GM21447 (cell line): Measurements from ENCODE around the gene PRSS35.
"Not testable (repeated sequence)": the region's sequence is repeated elsewhere in the genome, so short reads cannot be mapped to it uniquely, and the experiment has no call there.

ENCODE experiments used
- ATAC-seq: cut with Tn5 transposase; IDR thresholded peaks from one replicate; pipeline ENCODE4 v1.9.1; 2021; ENCODE audit not compliant: unreplicated experiment

Gene PRSS35, protein sequence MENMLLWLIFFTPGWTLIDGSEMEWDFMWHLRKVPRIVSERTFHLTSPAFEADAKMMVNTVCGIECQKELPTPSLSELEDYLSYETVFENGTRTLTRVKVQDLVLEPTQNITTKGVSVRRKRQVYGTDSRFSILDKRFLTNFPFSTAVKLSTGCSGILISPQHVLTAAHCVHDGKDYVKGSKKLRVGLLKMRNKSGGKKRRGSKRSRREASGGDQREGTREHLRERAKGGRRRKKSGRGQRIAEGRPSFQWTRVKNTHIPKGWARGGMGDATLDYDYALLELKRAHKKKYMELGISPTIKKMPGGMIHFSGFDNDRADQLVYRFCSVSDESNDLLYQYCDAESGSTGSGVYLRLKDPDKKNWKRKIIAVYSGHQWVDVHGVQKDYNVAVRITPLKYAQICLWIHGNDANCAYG

DNA sequence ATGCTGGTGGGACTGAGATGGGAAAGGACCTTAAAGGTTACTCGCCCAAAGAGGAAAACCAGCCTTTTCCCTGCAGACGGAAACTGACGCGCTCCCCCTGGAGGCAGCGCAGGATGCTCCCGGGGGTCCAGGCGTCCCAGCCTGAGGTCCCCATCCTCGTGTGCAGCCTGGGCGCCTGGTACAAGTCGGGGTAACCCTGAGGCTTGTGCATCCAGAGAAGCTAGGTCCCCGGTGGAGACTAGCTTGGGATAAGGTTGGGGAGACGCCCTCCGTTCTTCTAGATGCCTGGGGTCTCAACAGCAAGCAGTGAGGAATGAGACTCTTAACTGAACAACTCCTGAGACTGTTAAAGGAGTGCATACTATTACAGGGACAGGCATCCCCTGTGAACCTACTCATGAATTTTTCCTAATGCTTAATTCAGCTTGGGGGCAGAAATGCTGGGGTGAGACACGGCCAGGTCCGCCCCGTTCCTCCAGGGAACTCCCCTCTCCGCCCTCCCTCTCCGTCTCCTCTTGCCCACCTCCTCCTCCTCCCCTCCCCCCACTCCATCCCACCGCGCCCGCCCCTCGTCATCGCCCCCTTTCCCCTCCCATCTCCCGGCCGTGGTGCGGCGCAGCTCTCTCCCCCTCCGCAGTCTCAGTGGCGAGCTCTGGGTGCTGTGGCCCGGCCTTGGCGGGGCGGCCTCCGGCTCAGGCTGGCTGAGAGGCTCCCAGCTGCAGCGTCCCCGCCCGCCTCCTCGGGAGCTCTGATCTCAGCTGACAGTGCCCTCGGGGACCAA lies at the start of gene PRSS35:
TSS of gene PRSS35 (plus strand) at position 634 of the 781 bp plus-strand sequence. CDS start 10,908 bp downstream, outside the sequence.
- peak; percentile 51 for ATAC-seq

DNA sequence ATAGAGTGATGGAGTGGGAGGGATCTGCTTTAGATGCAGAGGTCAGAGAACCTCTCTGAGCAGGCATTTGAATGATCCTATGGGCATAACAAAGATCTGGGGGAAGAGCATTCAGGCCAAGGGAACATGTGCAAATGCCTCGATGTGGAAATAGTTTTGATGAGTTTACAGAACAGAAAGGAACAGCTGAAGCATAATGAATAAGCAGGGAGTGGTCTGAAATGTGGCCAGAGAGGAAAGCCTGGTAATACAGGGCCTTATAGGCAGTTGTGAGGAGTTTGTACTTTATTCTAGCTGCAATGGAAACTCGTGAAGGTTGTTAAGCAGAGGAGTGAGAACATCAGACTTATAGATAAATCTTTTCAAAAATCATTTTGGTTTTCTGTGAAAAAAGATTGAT lies 48.4 kb upstream of the PRSS35 start:
- no peak for ATAC-seq

DNA sequence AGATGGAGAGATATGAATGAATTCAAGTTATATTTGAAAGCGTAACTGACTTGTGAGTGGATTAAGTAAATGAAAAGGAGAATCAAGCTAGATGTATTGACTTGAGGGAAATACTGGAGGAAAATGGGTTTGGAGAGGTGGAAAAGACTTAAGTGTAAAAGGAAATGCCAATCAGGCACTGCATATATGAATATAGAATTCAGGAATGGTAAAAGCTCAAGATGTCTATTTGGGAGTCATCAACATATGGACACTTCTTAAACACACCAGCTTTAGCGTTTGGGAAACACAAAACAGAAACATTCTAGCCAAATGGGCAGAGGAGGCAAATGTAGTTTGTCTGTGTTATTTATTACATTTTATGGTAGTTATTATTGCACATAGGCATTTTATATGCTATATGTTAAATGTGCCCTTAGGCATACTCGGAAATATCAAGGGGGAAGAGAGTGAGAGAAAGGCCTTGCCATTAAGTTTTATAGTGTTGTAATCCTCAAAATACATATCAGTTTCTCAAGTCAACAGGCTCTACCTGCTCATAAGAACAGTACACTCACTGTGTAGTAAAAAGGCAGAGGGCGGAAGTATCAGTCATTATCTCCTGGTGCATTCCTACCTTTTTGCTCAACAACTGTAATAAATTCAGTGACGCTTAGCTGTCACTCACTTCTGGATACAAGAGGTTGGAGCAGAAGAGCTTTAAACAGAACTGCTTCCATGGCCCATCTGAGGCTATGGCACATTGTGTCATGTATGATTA lies 47.8 kb upstream of the PRSS35 start:
- no peak for ATAC-seq

DNA sequence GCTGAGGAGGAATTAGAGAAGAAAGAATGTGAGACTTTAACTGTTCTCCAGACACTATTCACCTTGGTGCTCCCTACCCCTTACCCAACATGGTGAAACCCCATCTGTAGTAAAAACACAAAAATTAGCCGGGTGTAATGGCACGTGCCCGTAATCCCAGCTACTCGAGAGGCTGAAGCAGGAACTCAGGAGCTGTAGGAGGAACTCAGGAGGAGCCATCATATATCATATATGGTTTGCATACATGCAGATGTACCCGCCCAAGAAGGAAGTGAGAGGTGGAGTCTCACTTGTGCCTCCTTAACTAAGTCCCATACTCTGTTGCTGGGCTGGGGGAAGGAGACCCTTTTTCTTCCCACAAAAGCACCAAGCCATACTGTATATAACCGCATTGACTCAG lies 46.0 kb upstream of the PRSS35 start:
- no peak for ATAC-seq

DNA sequence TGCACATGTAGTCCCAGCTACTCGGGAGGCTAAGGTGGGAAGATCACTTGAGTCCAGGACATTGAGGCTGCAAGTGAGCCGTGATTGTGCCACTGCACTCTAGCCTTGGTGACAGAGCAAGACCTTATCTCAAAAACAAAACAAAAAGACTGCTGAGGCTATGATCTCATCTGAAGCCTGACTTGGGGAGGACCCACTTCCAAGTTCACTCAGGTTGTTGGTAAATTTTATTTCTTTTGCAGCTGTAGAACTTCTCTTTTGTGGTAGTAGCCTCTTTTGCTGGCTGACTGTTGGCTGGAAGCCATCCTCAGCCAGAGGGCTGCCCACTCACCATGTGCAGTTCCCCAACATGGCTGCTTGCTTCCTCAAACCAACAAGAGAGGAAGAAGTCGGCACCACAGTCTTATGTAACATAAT lies 44.7 kb upstream of the PRSS35 start:
- no peak for ATAC-seq

DNA sequence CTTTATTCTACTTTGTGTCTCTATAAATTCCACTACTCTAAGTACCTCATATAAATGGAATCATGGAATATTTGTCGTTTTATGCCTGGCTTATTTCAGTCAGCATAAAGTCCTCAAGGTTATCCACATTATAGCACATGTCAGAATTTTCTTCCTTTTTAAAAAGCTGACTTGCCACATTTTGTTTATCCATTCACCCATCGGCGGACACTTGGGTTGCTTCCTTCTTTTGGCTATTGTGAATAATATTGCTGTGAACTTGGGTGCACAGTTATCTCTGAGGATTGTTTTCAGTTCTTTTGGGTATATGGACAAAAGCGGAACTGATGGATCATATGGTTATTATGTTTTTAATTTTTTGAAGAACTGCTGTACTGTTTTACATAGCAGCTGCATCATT lies 42.3 kb upstream of the PRSS35 start:
- ATAC-seq: no peak

DNA sequence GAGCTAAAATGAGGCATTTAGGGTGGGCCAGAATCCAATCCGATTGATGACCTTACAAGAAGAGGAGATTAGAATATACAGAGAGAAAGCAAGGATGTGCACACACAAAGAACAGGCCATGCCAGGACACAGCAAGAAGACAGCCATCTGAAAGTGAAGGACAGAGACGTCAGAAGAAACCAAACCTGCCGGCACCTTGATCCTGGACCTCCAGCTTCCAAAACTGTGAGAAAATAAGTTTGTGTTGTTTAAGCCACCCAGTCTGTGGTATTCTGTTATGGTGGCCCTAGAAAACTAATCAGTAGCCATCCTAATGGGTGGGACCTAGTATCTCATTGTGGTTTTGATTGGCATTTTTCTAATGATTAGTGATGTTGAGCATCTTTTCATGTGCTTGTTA lies 41.7 kb upstream of the PRSS35 start:
- ATAC-seq: no peak

DNA sequence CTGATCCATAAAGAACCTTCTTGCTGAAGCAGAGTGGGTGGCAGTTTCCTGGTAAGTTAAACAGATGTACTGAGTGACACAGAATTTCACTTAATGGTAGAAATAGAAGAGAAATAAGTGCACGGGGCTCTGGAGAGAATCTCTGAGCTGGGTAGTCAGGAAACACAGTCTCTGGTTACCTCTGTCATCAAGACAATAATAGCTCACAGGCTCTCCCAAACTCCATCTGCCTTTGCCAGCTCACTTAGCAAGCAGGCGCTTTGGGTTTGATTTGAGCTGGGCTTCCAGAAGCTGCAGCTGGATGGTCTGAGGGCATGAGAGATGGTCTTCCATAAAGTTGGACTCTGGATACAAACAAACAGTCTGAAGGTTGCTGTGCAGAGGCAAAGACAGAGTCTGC lies 39.6 kb upstream of the PRSS35 start:
- no peak for ATAC-seq

DNA sequence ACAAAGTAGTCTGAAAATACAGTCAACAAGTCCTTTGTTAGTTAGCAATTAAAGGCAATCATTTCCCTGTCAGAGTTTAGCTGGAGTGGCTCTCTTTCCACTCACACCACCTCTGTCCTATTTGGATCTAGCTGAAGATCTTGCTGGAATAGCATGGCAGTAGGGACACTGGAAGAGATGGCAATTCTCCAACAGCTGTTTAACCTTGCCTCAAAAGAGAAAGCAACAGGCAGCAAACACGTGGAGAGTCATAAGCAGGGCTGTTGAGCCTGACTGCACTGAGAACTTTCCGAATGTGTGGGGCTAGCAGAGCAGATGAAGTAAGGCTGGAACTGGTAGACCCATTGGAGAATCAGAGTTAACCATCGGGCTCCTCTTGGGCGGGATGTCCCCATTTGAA lies 38.0 kb upstream of the PRSS35 start:
- no peak for ATAC-seq

DNA sequence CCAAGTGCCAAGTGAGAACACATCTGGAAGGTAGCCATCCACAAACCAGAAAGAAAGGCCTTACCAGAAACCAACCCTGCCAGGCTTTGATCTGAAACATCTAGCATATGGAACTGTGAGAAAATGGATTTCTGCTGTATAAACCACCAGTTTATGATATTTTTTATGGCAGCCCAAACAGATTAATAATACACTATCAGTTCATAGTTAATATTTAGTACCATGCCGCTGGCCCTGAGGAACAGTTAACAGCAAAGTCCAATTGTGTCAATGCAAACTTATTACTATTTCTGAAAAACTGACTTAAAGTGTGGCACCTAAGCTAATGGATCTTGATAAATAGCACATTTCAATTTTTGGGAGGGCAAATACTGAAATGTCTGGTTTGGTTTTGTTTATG lies 35.4 kb upstream of the PRSS35 start:
- no peak for ATAC-seq

DNA sequence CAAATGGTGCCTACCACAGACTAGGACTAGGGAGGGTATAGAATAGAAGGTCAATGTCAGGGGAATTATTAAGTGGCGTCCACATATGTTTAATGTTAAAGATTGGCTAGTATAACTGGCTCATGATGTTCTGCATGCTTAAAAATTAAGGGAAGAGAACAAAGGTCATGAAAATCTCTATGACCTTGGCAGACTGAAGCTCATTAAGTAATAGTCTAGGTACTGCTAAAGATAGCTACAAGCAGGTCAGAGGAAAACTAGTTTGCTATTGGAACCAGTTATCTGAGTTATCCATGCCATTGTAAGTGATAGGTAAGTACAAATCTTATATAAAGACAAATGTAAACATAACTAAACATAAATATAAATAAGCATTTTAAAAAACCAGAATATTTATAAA lies 32.9 kb upstream of the PRSS35 start:
- ATAC-seq: no peak

DNA sequence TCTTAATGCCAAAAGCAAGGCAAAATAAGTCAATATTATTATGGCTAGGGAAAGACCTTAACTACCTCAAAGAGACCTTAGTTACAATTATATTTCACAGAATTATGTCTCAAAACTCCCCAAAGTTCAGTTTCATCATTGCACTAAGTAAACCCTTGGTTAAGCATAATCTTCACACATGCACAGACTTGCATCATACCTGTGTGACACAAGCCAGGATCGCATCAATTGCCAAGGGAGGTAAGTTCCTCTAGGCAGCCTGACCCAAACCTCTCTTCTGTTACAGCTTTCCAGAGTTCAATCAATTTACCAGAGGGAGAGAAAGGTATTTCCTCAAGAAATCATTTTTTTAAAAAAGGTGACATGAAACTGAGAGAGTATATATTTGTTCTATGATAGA lies 31.9 kb upstream of the PRSS35 start:
- no peak for ATAC-seq

DNA sequence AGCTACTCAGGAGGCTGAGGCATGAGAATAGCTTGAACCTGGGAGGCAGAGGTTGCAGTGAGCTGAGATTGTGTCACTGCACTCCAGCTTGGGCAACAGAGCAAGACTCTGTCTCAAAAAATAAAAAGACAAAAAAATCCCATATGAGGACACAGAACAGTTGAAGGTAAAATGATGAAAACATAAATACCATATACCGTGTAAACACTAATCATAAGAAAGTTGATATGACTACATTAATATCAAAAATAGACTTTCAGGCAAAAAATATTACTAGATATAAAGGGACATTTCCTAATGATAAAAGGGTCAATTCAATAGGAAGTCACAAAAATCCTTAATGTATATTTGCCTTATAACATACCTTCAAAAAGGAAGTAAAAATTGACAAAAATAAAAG lies 30.4 kb upstream of the PRSS35 start:
- ATAC-seq: not testable (repeated sequence)

DNA sequence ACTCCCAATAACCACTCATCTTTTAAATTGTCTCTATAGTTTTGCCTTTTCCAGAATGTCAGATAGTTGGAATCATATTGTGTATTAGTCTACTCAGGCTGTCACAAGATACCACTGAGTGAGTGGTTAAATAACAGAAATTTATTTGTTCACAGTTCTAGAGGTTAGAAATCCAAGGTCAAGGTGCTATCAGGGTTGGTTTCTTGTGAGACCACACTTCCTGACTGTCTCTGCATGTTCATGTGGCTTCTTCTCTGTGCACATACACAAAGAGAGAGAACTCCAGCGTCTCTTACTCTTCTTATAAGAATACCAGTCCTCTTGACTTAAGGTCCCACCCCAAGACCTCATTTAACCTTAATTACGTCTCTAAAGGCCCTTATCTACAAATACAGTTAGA lies 23.9 kb upstream of the PRSS35 start:
- ATAC-seq: no peak

DNA sequence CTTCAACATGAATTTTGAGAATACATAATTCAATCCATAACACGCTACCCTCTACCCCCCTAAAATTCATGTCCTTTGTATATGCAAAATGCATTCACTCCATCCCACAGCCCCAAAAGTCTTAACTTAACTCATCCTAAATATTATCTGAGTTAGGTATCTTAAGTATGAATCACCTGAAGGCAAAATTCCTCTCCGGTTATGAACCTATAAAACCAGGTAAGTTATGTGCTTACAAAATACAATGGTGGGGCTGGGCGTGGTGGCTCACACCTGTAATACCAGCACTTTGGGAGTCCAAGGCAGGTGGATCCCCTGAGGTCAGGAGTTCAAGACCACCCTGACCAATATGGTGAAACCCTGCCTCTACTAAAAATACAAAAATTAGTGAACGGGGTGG lies 23.5 kb upstream of the PRSS35 start:
- ATAC-seq: no peak

DNA sequence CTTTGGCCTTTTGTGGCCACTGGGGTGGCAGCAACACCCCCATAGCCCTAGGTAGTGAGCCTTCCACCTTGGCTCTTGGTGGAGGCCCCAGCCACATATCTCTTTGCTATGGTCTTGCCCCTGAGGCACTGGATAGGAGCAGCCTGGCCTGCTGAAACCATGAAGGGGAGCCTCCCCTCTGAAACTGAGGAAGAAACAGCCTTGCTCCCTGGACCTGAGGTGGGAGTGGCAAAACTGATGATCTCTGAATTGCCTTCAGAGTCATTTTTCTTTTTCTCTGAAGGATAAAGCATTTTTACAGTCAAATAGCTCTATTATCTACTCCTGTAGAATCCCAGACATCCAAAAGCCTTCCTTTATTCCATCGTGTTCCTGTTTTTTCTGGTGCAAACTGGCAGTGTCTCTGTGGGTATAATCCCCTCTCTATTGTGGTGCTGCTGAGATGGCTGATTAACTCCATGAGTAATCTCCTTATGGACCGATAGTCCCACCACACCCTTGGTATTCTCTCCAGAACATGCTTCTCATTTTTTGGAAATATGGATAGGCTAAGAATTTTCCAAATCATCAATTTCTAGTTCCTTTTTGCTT lies 22.0 kb upstream of the PRSS35 start:
- no peak for ATAC-seq

DNA sequence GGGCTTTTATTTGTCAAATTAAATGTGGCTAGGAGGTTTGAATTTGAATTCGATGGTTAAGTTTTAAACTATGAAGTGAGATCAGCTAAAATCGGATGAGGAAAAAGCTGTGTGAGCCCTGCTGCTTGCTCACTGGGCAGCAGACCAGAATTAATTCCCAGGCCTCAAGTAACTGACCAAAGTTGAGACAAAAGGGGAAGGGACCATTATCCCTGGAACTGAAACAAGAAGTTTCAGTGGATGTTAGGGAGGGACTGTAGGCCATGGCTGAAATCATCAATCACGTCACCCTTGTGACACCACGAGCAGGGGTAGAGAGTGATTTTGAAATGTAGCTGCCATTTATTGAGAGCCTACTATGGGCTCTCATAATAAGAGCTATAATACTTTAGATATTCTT lies 7.0 kb upstream of the PRSS35 start:
- ATAC-seq: no peak

DNA sequence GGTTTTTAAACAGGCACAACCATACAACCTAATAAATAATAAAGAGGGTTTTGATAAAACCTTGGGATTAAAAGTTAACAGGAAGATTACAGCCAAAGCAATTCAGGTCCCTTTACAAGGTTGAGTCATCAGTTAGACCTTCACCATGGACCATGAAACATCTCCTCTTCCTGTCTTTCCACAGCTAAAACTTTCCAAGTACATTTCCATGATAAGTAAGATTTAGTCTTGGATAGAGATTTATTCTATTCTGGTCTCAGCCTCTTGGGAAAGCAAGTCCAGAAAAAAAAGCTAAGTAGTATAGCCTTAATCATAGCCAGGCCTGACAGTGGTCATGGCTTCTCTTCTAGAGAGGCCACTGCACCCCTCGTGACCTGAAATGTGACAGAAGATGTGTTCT lies 2.9 kb upstream of the PRSS35 start:
- ATAC-seq: no peak

DNA sequence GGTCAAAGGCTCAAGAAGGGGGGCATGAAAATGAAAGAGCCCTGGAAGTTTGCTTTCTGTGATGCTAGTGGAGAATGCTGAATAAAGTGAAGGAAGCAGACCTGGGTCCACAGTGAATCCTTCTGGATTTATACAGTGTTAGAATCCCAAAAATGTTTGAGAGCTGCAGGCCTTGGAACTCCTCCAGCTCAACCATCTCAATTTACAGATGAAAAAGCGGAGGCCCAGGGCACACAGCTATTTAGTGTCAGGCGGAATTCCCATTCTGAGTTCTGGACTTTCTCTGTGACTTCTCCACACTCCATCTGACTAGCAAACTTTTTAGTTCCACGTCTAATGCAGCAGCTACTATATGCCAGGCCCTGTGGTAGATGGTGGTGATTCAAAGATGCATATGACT lies 1.5 kb upstream of the PRSS35 start:
- ATAC-seq: no peak

DNA sequence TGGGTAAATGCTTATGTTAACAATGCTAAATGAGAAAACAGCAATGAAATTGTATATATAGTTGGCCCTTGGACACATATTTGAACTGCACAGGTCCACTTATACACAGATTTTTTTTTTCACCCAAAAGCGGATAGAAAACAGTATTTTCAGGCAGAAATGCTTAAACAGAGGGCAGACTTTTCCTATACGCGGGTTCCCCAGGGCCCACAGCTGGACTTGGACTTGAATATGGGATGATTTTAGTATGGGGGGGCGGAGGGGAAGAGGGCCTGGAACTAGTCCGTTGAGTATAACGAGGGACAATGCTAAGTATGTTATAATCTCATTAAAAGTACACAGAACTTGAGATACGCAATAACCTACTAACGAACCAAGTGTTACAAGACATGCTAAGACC lies 1.1 kb upstream of the PRSS35 start:
- ATAC-seq: no peak

DNA sequence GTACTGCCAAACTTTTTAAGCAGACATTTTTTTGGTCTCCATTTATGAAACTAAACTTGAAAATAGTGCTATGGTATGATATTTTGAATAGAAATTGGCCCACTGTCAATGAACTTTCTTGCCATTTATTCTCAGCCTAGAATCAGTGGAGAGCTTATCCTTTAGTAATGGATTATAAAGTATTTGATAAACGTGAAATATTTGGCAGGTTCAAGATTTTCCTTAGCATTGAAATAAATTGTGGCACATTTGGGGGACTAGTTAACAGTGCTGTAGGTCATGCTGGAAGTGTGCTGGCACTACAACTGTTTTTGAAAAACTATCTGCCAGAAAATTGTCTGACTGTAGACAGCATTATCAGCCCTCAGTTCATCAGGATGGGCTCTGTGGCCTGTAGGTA lies 2.1 kb downstream of the PRSS35 start:
- ATAC-seq: no peak
